DMS 273 treated with DMSO at 0.1 percent for 48 hours (cell line): ENCODE results near the gene KLHL41.
A peak's percentile ranks its signal among the peaks of the same experiment; 100 is the strongest.
"Not testable (repeated sequence)": the region's sequence is repeated elsewhere in the genome, so short reads cannot be mapped to it uniquely, and the experiment has no call there.

Source experiments
- DNase-seq: peaks from one replicate; lab custom pipeline; 2025; lab: John Stamatoyannopoulos, UW

Gene KLHL41

DNA sequence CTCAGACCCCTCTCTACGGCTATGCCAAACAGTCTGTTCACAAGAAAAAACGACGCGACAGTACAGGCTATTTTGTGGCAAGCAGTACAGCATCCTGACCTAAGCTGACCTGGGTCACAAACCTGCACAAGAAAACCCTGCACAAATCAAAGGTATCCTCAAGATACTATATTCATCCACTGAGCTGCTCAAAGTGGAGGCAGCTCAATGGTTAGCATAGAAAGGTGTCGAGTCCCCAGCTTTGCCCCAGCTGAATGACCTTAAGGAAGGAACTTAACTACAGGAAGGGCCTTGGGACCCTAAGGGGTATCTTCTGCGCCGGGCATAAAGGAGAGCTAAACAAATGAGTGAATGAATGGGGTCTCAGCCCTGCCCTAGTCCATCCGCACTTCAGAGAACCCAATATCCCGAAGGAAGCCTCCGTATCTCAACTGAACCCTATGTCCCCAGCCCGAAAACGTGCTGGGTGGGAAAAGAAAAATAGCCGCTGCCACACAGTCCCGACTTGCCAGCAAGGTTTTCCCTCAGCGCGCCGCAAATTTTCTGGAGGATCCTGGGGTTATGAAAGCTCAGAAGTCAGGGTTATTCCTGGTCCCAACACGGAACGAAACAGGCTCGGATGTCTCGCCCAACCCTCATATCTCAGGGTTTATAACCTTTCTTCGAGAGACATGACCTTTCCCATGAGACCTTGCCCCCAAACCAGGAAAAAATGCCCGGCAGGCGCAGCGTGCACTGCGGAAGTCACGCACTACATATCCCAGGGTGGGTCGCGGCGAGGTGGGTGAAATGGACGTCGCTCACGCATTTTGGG lies 63.9 kb downstream of the KLHL41 start, which contains the start of gene FASTKD1:
Gene FASTKD1 (minus strand): TSS at position 706 of the 814 bp plus-strand sequence. CDS start 1,836 bp downstream, outside the sequence.
- DNase-seq: peak; percentile 91

DNA sequence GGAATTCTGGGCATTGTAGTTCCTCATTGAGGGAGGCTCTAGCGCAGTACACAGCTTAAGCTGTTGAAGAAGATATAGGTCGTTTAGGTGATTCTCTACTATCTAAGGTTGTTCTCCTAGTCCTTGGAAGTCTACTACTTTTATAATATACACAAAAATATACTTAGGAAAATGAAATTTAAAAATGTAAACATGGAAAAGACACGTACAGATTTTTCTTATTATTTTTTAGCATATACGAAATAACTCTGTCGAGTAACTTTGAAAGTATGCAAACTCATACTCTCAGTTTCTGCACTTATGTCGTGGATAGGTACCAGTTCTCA lies 64.4 kb downstream of the KLHL41 start:
- DNase-seq: no peak

DNA sequence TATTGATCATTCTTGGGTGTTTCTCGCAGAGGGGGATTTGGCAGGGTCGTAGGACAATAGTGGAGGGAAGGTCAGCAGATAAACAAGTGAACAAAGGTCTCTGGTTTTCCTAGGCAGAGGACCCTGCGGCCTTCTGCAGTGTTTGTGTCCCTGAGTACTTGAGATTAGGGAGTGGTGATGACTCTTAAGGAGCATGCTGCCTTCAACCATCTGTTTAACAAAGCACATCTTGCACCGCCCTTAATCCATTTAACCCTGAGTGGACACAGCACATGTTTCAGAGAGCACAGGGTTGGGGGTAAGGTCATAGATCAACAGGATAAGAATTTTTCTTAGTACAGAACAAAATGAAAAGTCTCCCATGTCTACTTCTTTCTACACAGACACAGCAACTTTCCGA lies 65.0 kb downstream of the KLHL41 start:
- not testable (repeated sequence) for DNase-seq

DNA sequence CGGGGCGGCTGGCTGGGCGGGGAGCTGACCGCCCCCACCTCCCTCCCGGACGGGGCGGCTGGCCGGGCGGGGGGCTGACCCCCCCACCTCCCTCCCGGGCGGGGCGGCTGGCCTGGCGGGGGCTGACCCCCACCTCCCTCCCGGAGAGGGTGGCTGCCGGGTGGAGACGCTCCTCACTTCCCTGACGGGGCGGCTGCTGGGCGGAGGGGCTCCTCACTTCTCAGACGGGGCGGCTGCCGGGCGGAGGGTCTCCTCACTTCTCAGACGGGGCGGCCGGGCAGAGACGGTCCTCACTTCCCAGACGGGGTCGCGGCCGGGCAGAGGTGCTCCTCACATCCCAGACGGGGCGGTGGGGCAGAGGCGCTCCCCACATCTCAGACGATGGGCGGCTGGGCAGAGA lies 65.8 kb downstream of the KLHL41 start:
- DNase-seq: not testable (repeated sequence)
